Endothelial cell of umbilical vein (primary cell): ENCODE measurements around the gene HDAC10. TPM values are rescaled to one million over a fixed set of nuclear protein-coding genes. Genes with fewer than 3 reads are reported as not detected.

Experiments used
- BruUV-seq: library from RNA; stranded (reverse); fragments of 400-500 nt; replicated peaks from 2 replicates; lab custom pipeline; 2021; lab: Mats Ljungman, UMichigan
- CTCF ChIA-PET: fragments of 300-600, 350-600 bp; sonication (Branson Sonifier 250); formaldehyde crosslinking; loops from one replicate; lab custom pipeline; 2021; ENCODE audit warnings: antibody characterized with exemption, inconsistent platforms; lab: Charles Lee
- POLR2A ChIA-PET: fragments of 300-600, 350-600 bp; sonication (Branson Sonifier 250); formaldehyde crosslinking; loops from one replicate; lab custom pipeline; 2021; ENCODE audit warnings: antibody characterized with exemption, inconsistent platforms; lab: Charles Lee
- DNase-seq: peaks from one replicate; pipeline ENCODE4 v3.0.0-alpha.2; 2011; ENCODE audit warnings: low read depth, low spot score
- FAIRE-seq: peaks from 2 replicates; lab custom pipeline; 2011; peaks lifted over from hg19 to GRCh38; lab: Jason Lieb, UNC
- H2AFZ ChIP-seq: 2 replicates; pipeline ENCODE4 v1.6.0; 2012; ENCODE audit warnings: low read depth, low read length, control low read depth, inconsistent platforms
- H3K27ac ChIP-seq: 2 replicates; pipeline ENCODE4 v1.5.1; 2011; ENCODE audit warnings: low read depth, mild to moderate bottlenecking, control low read depth, low read length, moderate library complexity; ENCODE audit not compliant: insufficient read depth
- H3K27me3 ChIP-seq, 2 experiments: 2 replicates each; pipeline versions ENCODE4 v1.6.0 to v1.6.1; 2011; ENCODE audit warnings: low read length in 2 of 2, mixed read lengths in 1 of 2; ENCODE audit not compliant: control insufficient read depth in 2 of 2, insufficient read depth in 2 of 2
- H3K36me3 ChIP-seq, 2 experiments: 2 replicates in 1 of 2; 3 replicates in 1 of 2; pipeline ENCODE4 v1.5.1; 2011; ENCODE audit warnings: low read length in 2 of 2, mild to moderate bottlenecking in 1 of 2, moderate library complexity in 1 of 2; ENCODE audit not compliant: control insufficient read depth in 2 of 2, insufficient read depth in 2 of 2; ENCODE audit errors: extremely low read depth in 1 of 2
- H3K4me1 ChIP-seq: 3 replicates; pipeline ENCODE4 v1.5.1; 2011; ENCODE audit warnings: mild to moderate bottlenecking, low read length; ENCODE audit not compliant: control insufficient read depth, insufficient read depth; ENCODE audit errors: extremely low read depth
- H3K4me2 ChIP-seq: 2 replicates; pipeline ENCODE4 v1.6.1; 2011; ENCODE audit warnings: low read length, control low read depth, mixed read lengths; ENCODE audit not compliant: insufficient read depth
- H3K4me3 ChIP-seq, 3 experiments: fragments of 200-600 bp in 1 of 3; sonication (generic), shearing (Covaris generic) in 1 of 3; replicated peaks in 1 of 3; 2 replicates each; pipeline ENCODE4 v1.5.1; 2011 to 2016; ENCODE audit warnings: control low read depth in 3 of 3, low read length in 3 of 3, mild to moderate bottlenecking in 2 of 3, inconsistent platforms in 1 of 3, low read depth in 1 of 3, moderate library complexity in 1 of 3; ENCODE audit not compliant: insufficient read depth in 1 of 3
- H3K79me2 ChIP-seq: 2 replicates; pipeline ENCODE4 v1.6.0; 2012; ENCODE audit warnings: low read length, inconsistent platforms; ENCODE audit not compliant: control insufficient read depth, insufficient read depth
- H3K9ac ChIP-seq: replicated peaks from 2 replicates; pipeline ENCODE3; 2011; ENCODE audit warnings: low read length, control low read depth; ENCODE audit not compliant: insufficient read depth; ENCODE audit errors: extremely low read depth
- H3K9me1 ChIP-seq: replicated peaks from 3 replicates; pipeline ENCODE4 v1.6.0; 2011; ENCODE audit warnings: mild to moderate bottlenecking, low read length; ENCODE audit not compliant: control insufficient read depth, insufficient read depth; ENCODE audit errors: extremely low read depth
- H3K9me3 ChIP-seq: replicated peaks from 2 replicates; pipeline ENCODE4 v1.5.1; 2012; ENCODE audit warnings: low read length, inconsistent platforms; ENCODE audit not compliant: control insufficient read depth, insufficient read depth
- H4K20me1 ChIP-seq: replicated peaks from 2 replicates; pipeline ENCODE3; 2011; ENCODE audit warnings: mild to moderate bottlenecking, low read length; ENCODE audit not compliant: control insufficient read depth, insufficient read depth; ENCODE audit errors: extremely low read depth
- CTCF ChIP-seq, 2 donors: IDR thresholded peaks; 1 replicate in 1 of 2; 2 replicates in 1 of 2; pipeline ENCODE4 v1.5.1; 2011; ENCODE audit warnings: low read length in 2 of 2, mild to moderate bottlenecking in 2 of 2, moderate library complexity in 2 of 2, control low read depth in 1 of 2, inconsistent platforms in 1 of 2, low read depth in 1 of 2; ENCODE audit not compliant: insufficient read depth in 1 of 2; ENCODE audit errors: extremely low read depth in 1 of 2
- EZH2 ChIP-seq: IDR thresholded peaks from 2 replicates; pipeline ENCODE4 v1.6.1; 2012; ENCODE audit warnings: borderline replicate concordance, low read depth, mild to moderate bottlenecking, moderate library complexity, low read length, inconsistent platforms; ENCODE audit not compliant: severe bottlenecking
- FOS ChIP-seq: IDR thresholded peaks from 2 replicates; pipeline ENCODE4 v1.6.1; 2011; ENCODE audit warnings: mild to moderate bottlenecking, low read length, moderate library complexity, borderline replicate concordance; ENCODE audit not compliant: insufficient read depth
- GATA2 ChIP-seq: IDR thresholded peaks from 2 replicates; pipeline ENCODE4 v1.7.0; 2011; ENCODE audit warnings: low read depth, mild to moderate bottlenecking, moderate library complexity, mixed read lengths, low read length; ENCODE audit not compliant: insufficient read length, insufficient read depth
- JUN ChIP-seq: IDR thresholded peaks from 2 replicates; pipeline ENCODE4 v1.6.1; 2011; ENCODE audit warnings: borderline replicate concordance, low read depth; ENCODE audit not compliant: insufficient read length, insufficient read depth
- MAX ChIP-seq: IDR thresholded peaks from 2 replicates; pipeline ENCODE4 v1.6.1; 2011; ENCODE audit not compliant: insufficient read depth, insufficient read length
- MYC ChIP-seq: IDR thresholded peaks from one replicate; pipeline ENCODE4 v1.6.1; 2011; ENCODE audit warnings: mild to moderate bottlenecking, low read depth, low read length
- POLR2A ChIP-seq: IDR thresholded peaks from 2 replicates; pipeline ENCODE4 v1.6.1; 2012; ENCODE audit warnings: low read depth, mild to moderate bottlenecking, control low read depth, low read length
- POLR2AphosphoS5 ChIP-seq: IDR thresholded peaks from 2 replicates; pipeline ENCODE4 v1.6.1; 2012; ENCODE audit warnings: low read depth, mild to moderate bottlenecking, control low read depth, low read length, moderate library complexity; ENCODE audit not compliant: insufficient read depth
- dilution Hi-C: fragments of 300-500 bp; cut with MboI; formaldehyde crosslinking; loops from one replicate; pipeline ENCODE4 v1.15.0; 2019; ENCODE audit warnings: low sequenced_read_pairs; ENCODE audit not compliant: extremely low pct_ligation_motif_present
- intact Hi-C: fragments of 100-400 bp; cut with micrococcal nuclease; formaldehyde crosslinking; loops from one replicate; pipeline ENCODE4 v1.10.0; 2022
- polyA plus RNA-seq, 4 experiments: library from polyadenylated mRNA; depleted of rRNA in 3 of 4; stranded (reverse) in 3 of 4; unstranded in 1 of 4; fragments of >200 nt; gene quantifications; 2 replicates each; pipeline versions ENCODE4 v1.2.1 to v1.2.3, GENCODE V29; 2011 to 2012; ENCODE audit warnings: missing spikeins in 1 of 4
- total RNA-seq: library from RNA; stranded (reverse); gene quantifications from 2 replicates; pipeline ENCODE4 v1.2.3, GENCODE V29; 2021

HDAC10 gene
- total and polyA plus RNA-seq, 2 donors (not counting 3 experiments of a cell fraction or from before 2014, with no cell fraction given) = 32.6 to 47.0 TPM

- Histone ChIP-seq H4K20me1 (no peaks in the 10 kb centered on the region), H3K4me1 (peaks cover 20% of the 10 kb centered on the region), H3K9me1 (no peaks in the 10 kb centered on the region), H3K27ac (no peak overlapping the region), H3K27me3 (no peaks in the 10 kb centered on the region), H3K79me2 (peaks cover 26% of the 10 kb centered on the region), H3K4me3 (peak overlapping the region; percentile 58 to 85 (median 73)), H2AFZ (peak overlapping the region; percentile 82), H3K9me3 (no peaks in the 10 kb centered on the region), H3K9ac (peak overlapping the region; percentile 67), H3K4me2 (peak overlapping the region; percentile 94), H3K36me3 (peaks cover 2 to 6% of the 10 kb centered on the region in 2 experiments)
- ChIA-PET POLR2A (no interaction called here), CTCF (interaction anchor here (1.2 kb wide), 1 partner anchor 171 kb away, joined by 4 read pairs; no protein-coding TSS in a partner anchor)
- BruUV-seq = no TSS peak
- intact Hi-C loops = loop anchor here (2.0 to 10.0 kb wide), 3 partner anchors 15 to 227 kb away; no protein-coding TSS in a partner anchor
- dilution Hi-C loops = no loop called here
- FAIRE-seq (no peak), DNase-seq (no peak)
- TF ChIP-seq MAX (no peak), POLR2AphosphoS5 (no peak), EZH2 (no peak), POLR2A (no peak), CTCF (IDR thresholded peaks at IDR 0.05; ENCODE audit: extremely low read depth in 1 of 2, insufficient read depth in 1 of 2, low read depth in 1 of 2, low read length in 2 of 2) (no peak), GATA2 (no peak), JUN (no peak), MYC (no peak), FOS (no peak)
Measured at GRCh38 chr22:50201191-50202129, 49.6 kb downstream of the HDAC10 start.
